SW480 (cell line): ENCODE data around the gene OR2M7.
"Not testable (repeated sequence)": the region's sequence is repeated elsewhere in the genome, so short reads cannot be mapped to it uniquely, and the experiment has no call there.

Experiments used
- DNase-seq: peaks from one replicate; pipeline ENCODE4 v3.0.0-alpha.2; 2016; ENCODE audit warnings: low spot score

OR2M7 gene

GRCh38 chr1:248324468-248324867 lies at the start of gene OR2M7:
Gene OR2M7 (minus strand): TSS chr1:248324568. CDS start chr1:248324568, 0 bp downstream.
- no peak for DNase-seq

GRCh38 chr1:248373761-248374160 lies 49.4 kb upstream of the OR2M7 start:
- no peak for DNase-seq

GRCh38 chr1:248372394-248372793 lies 48.0 kb upstream of the OR2M7 start:
- DNase-seq: no peak

GRCh38 chr1:248366609-248367008 lies 42.2 kb upstream of the OR2M7 start:
- DNase-seq: no peak

- no peak for DNase-seq
These were observed 36.9 kb upstream of the OR2M7 start, which contains the start of gene OR2T4 for GRCh38 chr1:248361121-248361715. Gene OR2T4 (plus strand): TSS chr1:248361665. CDS start chr1:248361665, 0 bp downstream.

- DNase-seq: no peak
These were observed 35.0 kb upstream of the OR2M7 start for GRCh38 chr1:248359415-248359814.

GRCh38 chr1:248348475-248348874 lies 24.1 kb upstream of the OR2M7 start, which contains the start of gene OR14C36:
Gene OR14C36 (plus strand): TSS chr1:248348775. CDS start chr1:248348775, 0 bp downstream.
- no peak for DNase-seq

GRCh38 chr1:248343451-248343850 lies 19.1 kb upstream of the OR2M7 start:
- DNase-seq: no peak

- DNase-seq: no peak
These were observed 7.6 kb downstream of the OR2M7 start for GRCh38 chr1:248316796-248317195.

GRCh38 chr1:248306740-248307139 lies 17.6 kb downstream of the OR2M7 start:
- not testable (repeated sequence) for DNase-seq

- DNase-seq: no peak
These were observed 18.3 kb downstream of the OR2M7 start for GRCh38 chr1:248306103-248306502.

- DNase-seq: not testable (repeated sequence)
These were observed 18.7 kb downstream of the OR2M7 start for GRCh38 chr1:248305672-248306071.

- no peak for DNase-seq
These were observed 21.0 kb downstream of the OR2M7 start, which contains the start of gene OR2T12 for GRCh38 chr1:248303324-248303723. Gene OR2T12 (minus strand): TSS chr1:248303424. CDS start chr1:248295578, 7,846 bp downstream.

GRCh38 chr1:248288391-248288790 lies 36.0 kb downstream of the OR2M7 start:
- no peak for DNase-seq

GRCh38 chr1:248277876-248278275 lies 46.5 kb downstream of the OR2M7 start, which contains the start of gene OR2T33:
Gene OR2T33 (minus strand): TSS chr1:248277976. CDS start chr1:248273814, 4,162 bp downstream.
- no peak for DNase-seq
